Vagina (tissue), 2 donors: ENCODE data around the gene KRT3.

Source experiments
- CTCF ChIP-seq, 3 experiments: fragments of 450-650 bp in 2 of 3; fragments of 200-600 bp in 1 of 3; sonication (generic) in 1 of 3; IDR thresholded peaks; one replicate each; pipeline ENCODE4 v1.5.1; 2017 to 2019; ENCODE audit warnings: antibody characterized with exemption in 3 of 3, mild to moderate bottlenecking in 2 of 3, moderate library complexity in 2 of 3
- POLR2A ChIP-seq, 2 donors: fragments of 450-650 bp; IDR thresholded peaks; one replicate each; pipeline ENCODE4 v1.6.1; 2017; ENCODE audit warnings: antibody characterized with exemption in 2 of 2, mild to moderate bottlenecking in 2 of 2, moderate library complexity in 2 of 2
- POLR2AphosphoS5 ChIP-seq, 2 donors: sonication (generic); formaldehyde crosslinking; IDR thresholded peaks; one replicate each; pipeline ENCODE4 v1.9.0; 2017; ENCODE audit warnings: antibody characterized with exemption in 2 of 2, mild to moderate bottlenecking in 2 of 2, low read depth in 1 of 2; ENCODE audit not compliant: insufficient read depth in 1 of 2

GRCh38 chr12:52748578-52748977, 47.3 kb downstream of the KRT3 start:
- TF ChIP-seq CTCF (IDR thresholded peaks at IDR 0.05): no peak
- TF ChIP-seq POLR2A (IDR thresholded peaks at IDR 0.05): no peak
- no peak for TF ChIP-seq POLR2AphosphoS5 (IDR thresholded peaks at IDR 0.05; ENCODE audit: insufficient read depth in 1 of 2, low read depth in 1 of 2)
